Bronchial epithelial cell (primary cell): ENCODE data around the gene ADGRV1. TPM values are rescaled to one million over a fixed set of nuclear protein-coding genes. Genes with fewer than 3 reads are reported as not detected.

Experiments
- DNase-seq: peaks from one replicate; pipeline ENCODE4 v3.0.0-alpha.2; 2010; ENCODE audit warnings: low read depth
- FAIRE-seq: peaks from 2 replicates; lab custom pipeline; 2011; peaks lifted over from hg19 to GRCh38; lab: Jason Lieb, UNC
- H3K27me3 ChIP-seq: 2 replicates; pipeline ENCODE4 v1.5.1; 2011; ENCODE audit warnings: low read length; ENCODE audit not compliant: control insufficient read depth, insufficient read depth
- H3K36me3 ChIP-seq: 2 replicates; pipeline ENCODE4 v1.5.1; 2011; ENCODE audit warnings: low read length; ENCODE audit not compliant: control insufficient read depth, insufficient read depth
- H3K4me3 ChIP-seq: 2 replicates; pipeline ENCODE4 v1.5.1; 2011; ENCODE audit warnings: mild to moderate bottlenecking, low read depth, low read length, control low read depth
- total RNA-seq: library from RNA; depleted of rRNA; stranded (reverse); fragments of >200 nt; gene quantifications from 2 replicates; pipeline ENCODE4 v1.2.1, GENCODE V29; 2014
- TF ChIP-seq, protein P1 (sequence below): IDR thresholded peaks from 2 replicates; pipeline ENCODE4 v1.5.1; 2011; ENCODE audit warnings: mild to moderate bottlenecking, moderate library complexity, low read length, control low read depth, inconsistent platforms; ENCODE audit not compliant: insufficient read depth, severe bottlenecking

ADGRV1 gene
- total RNA-seq, 1 donor from 2014 or later, result 1.6 TPM

DNA sequence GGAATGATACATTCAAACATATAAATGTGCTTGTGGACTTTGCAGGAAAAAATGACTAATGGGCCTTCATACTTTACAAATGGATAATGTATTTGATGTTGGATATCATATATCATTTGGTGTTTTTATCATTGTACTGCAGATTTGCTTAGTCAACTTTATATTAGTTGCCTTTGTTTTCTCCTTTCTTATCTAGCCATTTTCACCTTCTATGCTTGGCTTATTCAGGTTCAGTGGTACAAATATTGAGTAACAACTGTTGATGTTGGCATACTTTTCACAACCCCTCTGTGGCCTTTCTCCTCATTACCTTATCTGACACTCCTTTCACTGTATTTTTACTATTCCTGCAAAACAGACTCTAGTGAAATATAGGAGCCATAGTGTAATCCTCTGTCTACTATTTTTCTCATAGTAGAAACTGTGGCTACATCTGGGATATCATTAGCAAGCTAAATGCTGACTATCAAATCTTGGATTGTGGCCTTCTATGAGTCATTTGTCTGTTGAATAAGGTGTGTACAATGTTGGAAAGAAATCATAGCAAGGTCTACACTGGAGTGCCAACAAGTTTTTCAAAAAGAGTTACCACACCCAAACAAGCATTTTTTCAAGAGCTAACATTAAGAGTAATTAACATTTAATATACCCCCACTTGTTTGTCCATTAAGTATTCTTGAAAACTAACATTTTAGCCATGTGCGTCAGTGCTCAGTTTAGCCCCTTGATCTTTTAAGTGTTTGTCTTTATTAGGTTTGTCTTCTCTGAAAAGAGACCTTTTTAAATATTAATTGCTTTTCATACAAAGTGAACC, 330.1 kb downstream of the ADGRV1 start:
- FAIRE-seq (no peak), DNase-seq (peak; percentile 95)
- TF ChIP-seq, protein P1, sequence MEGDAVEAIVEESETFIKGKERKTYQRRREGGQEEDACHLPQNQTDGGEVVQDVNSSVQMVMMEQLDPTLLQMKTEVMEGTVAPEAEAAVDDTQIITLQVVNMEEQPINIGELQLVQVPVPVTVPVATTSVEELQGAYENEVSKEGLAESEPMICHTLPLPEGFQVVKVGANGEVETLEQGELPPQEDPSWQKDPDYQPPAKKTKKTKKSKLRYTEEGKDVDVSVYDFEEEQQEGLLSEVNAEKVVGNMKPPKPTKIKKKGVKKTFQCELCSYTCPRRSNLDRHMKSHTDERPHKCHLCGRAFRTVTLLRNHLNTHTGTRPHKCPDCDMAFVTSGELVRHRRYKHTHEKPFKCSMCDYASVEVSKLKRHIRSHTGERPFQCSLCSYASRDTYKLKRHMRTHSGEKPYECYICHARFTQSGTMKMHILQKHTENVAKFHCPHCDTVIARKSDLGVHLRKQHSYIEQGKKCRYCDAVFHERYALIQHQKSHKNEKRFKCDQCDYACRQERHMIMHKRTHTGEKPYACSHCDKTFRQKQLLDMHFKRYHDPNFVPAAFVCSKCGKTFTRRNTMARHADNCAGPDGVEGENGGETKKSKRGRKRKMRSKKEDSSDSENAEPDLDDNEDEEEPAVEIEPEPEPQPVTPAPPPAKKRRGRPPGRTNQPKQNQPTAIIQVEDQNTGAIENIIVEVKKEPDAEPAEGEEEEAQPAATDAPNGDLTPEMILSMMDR, result no peak

DNA sequence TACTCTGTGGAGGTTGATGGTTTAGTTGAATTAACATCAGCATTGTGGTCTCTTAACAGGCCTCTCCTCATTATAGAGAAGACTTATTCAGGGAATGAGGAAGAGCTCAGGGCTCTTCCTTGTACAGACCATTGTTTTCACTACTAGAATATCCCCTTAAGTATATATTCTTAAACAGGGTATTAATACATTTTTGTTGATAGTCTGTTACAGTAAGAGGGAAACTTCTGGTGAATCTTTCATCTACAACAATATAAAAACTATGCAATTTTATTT, 330.7 kb downstream of the ADGRV1 start:
- no peak overlapping the region for H3K4me3 ChIP-seq
- FAIRE-seq, result no peak
- H3K36me3 ChIP-seq, result no peaks in the 10 kb centered on the region
- no peaks in the 10 kb centered on the region for H3K27me3 ChIP-seq
- DNase-seq, result no peak
- TF ChIP-seq, protein P1, result no peak

More for the DNA sequence above, 330.1 kb downstream of the ADGRV1 start:
- H3K36me3 ChIP-seq, result no peaks in the 10 kb centered on the region
- no peaks in the 10 kb centered on the region for H3K27me3 ChIP-seq
- H3K4me3 ChIP-seq, result no peak overlapping the region

DNA sequence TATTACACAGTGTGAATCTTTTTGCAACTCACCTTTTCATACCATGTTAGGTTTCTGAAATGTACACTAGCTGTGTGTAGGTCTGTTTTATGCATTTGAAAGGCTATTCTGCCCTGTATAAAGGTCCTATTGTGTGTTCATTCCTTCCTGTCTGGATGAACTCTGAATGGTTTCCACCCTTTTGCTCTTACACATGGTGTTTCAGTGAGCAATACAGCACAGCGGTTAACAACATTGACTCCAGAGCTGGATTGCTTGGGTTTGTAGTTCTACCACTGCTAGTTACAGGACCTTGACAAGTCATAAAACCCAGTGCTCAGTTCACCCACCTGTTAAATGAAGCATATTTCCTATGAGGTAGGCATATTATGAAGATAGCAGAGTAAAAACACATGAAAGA, 331.6 kb downstream of the ADGRV1 start:
- TF ChIP-seq, protein P1, result no peak
- H3K27me3 ChIP-seq, result no peaks in the 10 kb centered on the region
- H3K36me3 ChIP-seq, result no peaks in the 10 kb centered on the region
- DNase-seq, result no peak
- FAIRE-seq, result no peak
- H3K4me3 ChIP-seq, result no peak overlapping the region

DNA sequence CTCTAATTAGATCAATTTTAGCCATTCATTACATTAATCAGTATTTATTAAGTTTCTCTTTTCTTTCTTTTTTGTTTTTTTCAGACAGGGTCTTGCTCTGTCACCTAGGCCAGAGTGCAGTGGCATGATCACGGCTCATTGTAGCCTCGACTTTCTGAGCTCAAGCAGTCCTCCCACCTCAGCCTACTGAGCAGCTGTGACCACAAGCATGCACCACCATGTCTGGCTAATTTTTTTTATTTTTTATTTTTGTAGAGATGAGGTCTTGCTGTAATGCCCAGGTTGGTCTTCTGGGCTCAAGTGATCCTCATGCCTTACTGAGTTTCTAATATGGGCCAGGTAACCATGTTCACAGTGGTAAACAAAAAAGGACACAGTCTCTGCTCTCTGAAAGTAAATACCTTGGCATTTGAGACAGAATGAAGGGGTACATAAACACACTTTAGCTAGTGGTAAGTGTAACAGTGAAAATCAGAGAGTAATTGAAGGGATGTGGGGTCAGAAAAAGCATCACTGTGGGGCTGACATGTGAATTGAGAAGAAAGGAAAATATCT, 336.3 kb downstream of the ADGRV1 start:
- DNase-seq, result no peak
- no peak for FAIRE-seq
- no peaks in the 10 kb centered on the region for H3K27me3 ChIP-seq
- no peaks in the 10 kb centered on the region for H3K36me3 ChIP-seq
- H3K4me3 ChIP-seq, result no peak overlapping the region
- TF ChIP-seq, protein P1, result no peak

DNA sequence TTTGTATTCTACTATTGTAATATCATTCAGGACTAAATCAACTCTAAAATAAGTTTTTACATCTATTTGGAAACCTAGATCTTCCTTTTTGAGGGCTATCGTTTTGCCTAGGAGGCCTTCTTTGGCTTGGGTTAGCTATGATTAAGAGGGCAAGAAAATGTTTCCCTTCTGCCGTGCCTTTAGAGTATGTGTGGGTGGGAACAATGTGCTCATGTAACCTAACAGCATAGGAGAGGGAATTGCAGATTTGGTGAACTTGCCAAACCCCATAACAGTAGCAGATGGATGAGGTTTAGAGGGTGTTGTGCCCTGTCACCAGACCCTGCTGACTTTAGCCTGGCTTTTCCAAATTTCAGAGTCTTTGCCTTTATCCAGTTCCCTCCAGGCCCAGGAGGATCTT, 339.0 kb downstream of the ADGRV1 start:
- Histone ChIP-seq H3K36me3 (no peaks in the 10 kb centered on the region), H3K4me3 (no peak overlapping the region), H3K27me3 (no peaks in the 10 kb centered on the region)
- FAIRE-seq (no peak), DNase-seq (peak; percentile 48)
- TF ChIP-seq, protein P1, result no peak
